HCT116 (cell line): ENCODE data around the gene CCDC57. TPM values are rescaled to one million over a fixed set of nuclear protein-coding genes. Genes with fewer than 3 reads are reported as not detected.

Source experiments
- ATAC-seq: fragments of 200-7000 bp; cut with Tn5 transposase; 2 replicates; pipeline ENCODE4 v1.9.1; 2020; ENCODE audit warnings: mild to moderate bottlenecking, moderate library complexity
- BruUV-seq: library from RNA; stranded (reverse); fragments of 400-500 nt; replicated peaks from 2 replicates; lab custom pipeline; 2021; lab: Mats Ljungman, UMichigan
- CTCF ChIA-PET: fragments of 300-600 bp; sonication (Branson Sonifier 250); formaldehyde crosslinking; loops from one replicate; lab custom pipeline; 2021; ENCODE audit warnings: antibody characterized with exemption; lab: Charles Lee
- POLR2A ChIA-PET: fragments of 300-600, 350-600 bp; sonication (Branson Sonifier 250); formaldehyde crosslinking; loops from one replicate; lab custom pipeline; 2021; ENCODE audit warnings: antibody characterized with exemption; lab: Charles Lee
- RAD21 ChIA-PET, 2 experiments: fragments of 300-600 bp; sonication (Branson Sonifier 250); formaldehyde crosslinking; loops; one replicate each; lab custom pipeline; 2023; ENCODE audit warnings: low total read pairs in 2 of 2; ENCODE audit not compliant: uncharacterized antibody in 2 of 2, unreplicated experiment in 2 of 2, low non-redundant PET in 1 of 2; lab: Charles Lee
- DNase-seq: peaks from one replicate; pipeline ENCODE4 v3.0.0-alpha.2; 2010; ENCODE audit warnings: low read depth, low spot score
- H2AFZ ChIP-seq: fragments of 200-600 bp; shearing (Covaris generic), sonication (generic); 2 replicates; pipeline ENCODE4 v1.6.1; 2017; ENCODE audit warnings: low read depth, mixed run types, mixed read lengths, antibody characterized with exemption, low read length; ENCODE audit not compliant: poor library complexity, severe bottlenecking
- H3K27ac ChIP-seq: 2 replicates; pipeline ENCODE4 v1.5.1; 2012; ENCODE audit warnings: low read depth, low read length
- H3K27me3 ChIP-seq: fragments of 200-600 bp; sonication (generic); 2 replicates; pipeline ENCODE4 v1.6.1; 2016; ENCODE audit warnings: mixed run types, low read length, mixed read lengths; ENCODE audit not compliant: insufficient read depth
- H3K36me3 ChIP-seq, 2 experiments: fragments of 200-500 bp in 1 of 2; fragments of 200-600 bp in 1 of 2; sonication (Bioruptor generic) in 1 of 2; sonication (generic) in 1 of 2; 2 replicates each; pipeline versions ENCODE4 v1.5.1 to v1.6.1; 2014 to 2016; ENCODE audit warnings: low read length in 2 of 2, inconsistent platforms in 1 of 2, mixed read lengths in 1 of 2, mixed run types in 1 of 2; ENCODE audit not compliant: insufficient read depth in 2 of 2, control insufficient read depth in 1 of 2
- H3K4me1 ChIP-seq, 2 experiments: fragments of 200-600 bp in 1 of 2; sonication (generic) in 1 of 2; 2 replicates each; pipeline versions ENCODE4 v1.5.1 to v1.6.1; 2012 to 2017; ENCODE audit warnings: low read length in 2 of 2, inconsistent platforms in 1 of 2, mild to moderate bottlenecking in 1 of 2, mixed read lengths in 1 of 2, mixed run types in 1 of 2, moderate library complexity in 1 of 2; ENCODE audit not compliant: insufficient read depth in 2 of 2, control insufficient read depth in 1 of 2
- H3K4me2 ChIP-seq: fragments of 200-600 bp; sonication (generic); 2 replicates; pipeline ENCODE4 v1.6.1; 2017; ENCODE audit warnings: mixed run types, low read length, mixed read lengths
- H3K4me3 ChIP-seq, 2 experiments: fragments of 200-600 bp in 1 of 2; sonication (generic) in 1 of 2; replicated peaks in 1 of 2; 2 replicates each; pipeline ENCODE4 v1.5.1; 2011 to 2016; ENCODE audit warnings: low read length in 2 of 2, control low read depth in 1 of 2, low read depth in 1 of 2, mild to moderate bottlenecking in 1 of 2, mixed read lengths in 1 of 2, mixed run types in 1 of 2
- H3K79me2 ChIP-seq: fragments of 200-600 bp; sonication (generic); 2 replicates; pipeline ENCODE4 v1.6.1; 2017; ENCODE audit warnings: mild to moderate bottlenecking, mixed run types, low read length, moderate library complexity, mixed read lengths; ENCODE audit not compliant: insufficient read depth
- H3K9ac ChIP-seq: fragments of 200-600 bp; sonication (generic); 2 replicates; pipeline ENCODE4 v1.6.1; 2016; ENCODE audit warnings: low read length, mixed read lengths
- H3K9me2 ChIP-seq: fragments of 200-600 bp; sonication (generic), shearing (Covaris generic); 2 replicates; pipeline ENCODE4 v1.6.1; 2017; ENCODE audit warnings: mixed run types, mild to moderate bottlenecking, moderate library complexity; ENCODE audit not compliant: insufficient read depth
- H3K9me3 ChIP-seq, 2 experiments: fragments of 200-500 bp in 1 of 2; fragments of 200-600 bp in 1 of 2; sonication (Bioruptor generic) in 1 of 2; sonication (generic) in 1 of 2; 2 replicates each; pipeline ENCODE4 v1.6.1; 2014 to 2017; ENCODE audit warnings: low read length in 2 of 2, mixed read lengths in 2 of 2, inconsistent platforms in 1 of 2, low read depth in 1 of 2, mild to moderate bottlenecking in 1 of 2, mixed run types in 1 of 2, moderate library complexity in 1 of 2; ENCODE audit not compliant: control insufficient read depth in 1 of 2, insufficient read depth in 1 of 2
- H4K20me1 ChIP-seq: fragments of 200-600 bp; sonication (generic), shearing (Covaris generic); 2 replicates; pipeline ENCODE4 v1.6.1; 2017; ENCODE audit warnings: mixed run types, mild to moderate bottlenecking, moderate library complexity; ENCODE audit not compliant: insufficient read depth
- ATF3 ChIP-seq: IDR thresholded peaks from 2 replicates; pipeline ENCODE4 v1.6.1; 2012
- CBX3 ChIP-seq: IDR thresholded peaks from 2 replicates; pipeline ENCODE4 v1.6.1; 2012; ENCODE audit warnings: low read depth
- CEBPB ChIP-seq: IDR thresholded peaks from 2 replicates; pipeline ENCODE4 v1.6.1; 2012; ENCODE audit warnings: low read depth
- CTCF ChIP-seq, 3 experiments: fragments of 200-600 bp in 1 of 3; sonication (generic) in 1 of 3; IDR thresholded peaks in 2 of 3; conservative IDR thresholded peaks in 1 of 3; 2 replicates each; pipeline ENCODE4 v1.5.1; 2012 to 2017; ENCODE audit warnings: low read depth in 2 of 3, low read length in 2 of 3, antibody characterized with exemption in 1 of 3, borderline replicate concordance in 1 of 3, control low read depth in 1 of 3, mild to moderate bottlenecking in 1 of 3, mixed read lengths in 1 of 3, mixed run types in 1 of 3, moderate library complexity in 1 of 3; ENCODE audit not compliant: insufficient read depth in 1 of 3
- ELF1 ChIP-seq: IDR thresholded peaks from 2 replicates; pipeline ENCODE4 v1.6.1; 2012; ENCODE audit warnings: low read depth, borderline replicate concordance
- EZH2phosphoT487 ChIP-seq: fragments of 200-600 bp; IDR thresholded peaks from 2 replicates; pipeline ENCODE4 v1.6.1; 2018; ENCODE audit warnings: antibody characterized with exemption, borderline replicate concordance
- FOSL1 ChIP-seq: IDR thresholded peaks from 2 replicates; pipeline ENCODE4 v1.6.1; 2012; ENCODE audit warnings: low read depth
- JUND ChIP-seq: IDR thresholded peaks from 2 replicates; pipeline ENCODE4 v1.6.1; 2012
- MAX ChIP-seq: IDR thresholded peaks from 2 replicates; pipeline ENCODE4 v1.6.1; 2012
- POLR2A ChIP-seq: IDR thresholded peaks from 2 replicates; pipeline ENCODE4 v1.7.0; 2011; ENCODE audit warnings: borderline replicate concordance; ENCODE audit not compliant: insufficient read depth, insufficient read length; ENCODE audit errors: extremely low read depth
- POLR2AphosphoS5 ChIP-seq: IDR thresholded peaks from 2 replicates; pipeline ENCODE4 v1.6.1; 2011; ENCODE audit warnings: mild to moderate bottlenecking, low read depth, low read length, moderate library complexity
- REST ChIP-seq: IDR thresholded peaks from 2 replicates; pipeline ENCODE4 v1.6.1; 2012; ENCODE audit warnings: low read depth
- SRF ChIP-seq: IDR thresholded peaks from 2 replicates; pipeline ENCODE4 v1.6.1; 2012; ENCODE audit warnings: low read depth
- YY1 ChIP-seq: IDR thresholded peaks from 2 replicates; pipeline ENCODE4 v1.6.1; 2011; ENCODE audit warnings: low read length, low read depth, moderate library complexity, mild to moderate bottlenecking; ENCODE audit not compliant: insufficient replicate concordance; ENCODE audit errors: extremely low read depth
- ZBTB33 ChIP-seq: IDR thresholded peaks from 2 replicates; pipeline ENCODE4 v1.6.1; 2011; ENCODE audit warnings: mild to moderate bottlenecking, low read length, moderate library complexity; ENCODE audit not compliant: insufficient replicate concordance; ENCODE audit errors: extremely low read depth
- ZNF274 ChIP-seq: fragments of 200-500 bp; sonication (Bioruptor generic); IDR thresholded peaks from 2 replicates; pipeline ENCODE4 v1.6.1; 2014; ENCODE audit warnings: mild to moderate bottlenecking, low read depth, low read length, inconsistent platforms
- intact Hi-C: fragments of 100-400 bp; cut with micrococcal nuclease; formaldehyde crosslinking; loops from 2 replicates; pipeline ENCODE4 v1.10.0; 2022
- total RNA-seq: library from RNA; stranded (reverse); gene quantifications from one replicate; pipeline ENCODE4 v1.2.1, GENCODE V29; 2021; ENCODE audit not compliant: unreplicated experiment

Gene CCDC57
- total RNA-seq, 1 experiment from 2014 or later: 143 TPM

- no peak for TF ChIP-seq YY1
- TF ChIP-seq FOSL1: no peak
- TF ChIP-seq POLR2AphosphoS5: no peak
- no peak for TF ChIP-seq ELF1
- no peak for TF ChIP-seq MAX
- no peak for TF ChIP-seq SRF
- no peak for TF ChIP-seq JUND
- TF ChIP-seq ATF3: no peak
- TF ChIP-seq ZNF274: no peak
- TF ChIP-seq CEBPB: no peak
Observed at GRCh38 chr17:82085031-82085861, 127.4 kb downstream of the CCDC57 start (continued).

GRCh38 chr17:82084373-82085030, 128.1 kb downstream of the CCDC57 start:
- Histone ChIP-seq H3K4me2 (no peak overlapping the region), H3K4me1 (no peaks in the 10 kb centered on the region), H3K79me2 (peaks cover 41% of the 10 kb centered on the region; the same call in 1 of the 2 replicates), H2AFZ (no peak overlapping the region), H3K9ac (no peak overlapping the region), H3K27me3 (no peaks in the 10 kb centered on the region), H3K36me3 (peaks cover 73 to 99% of the 10 kb centered on the region in 2 experiments), H3K9me3 (no peaks in the 10 kb centered on the region), H4K20me1 (no peaks in the 10 kb centered on the region), H3K4me3 (no peak overlapping the region), H3K9me2 (no peaks in the 10 kb centered on the region), H3K27ac (no peak overlapping the region)
- intact Hi-C loops: no loop called here
- BruUV-seq: no TSS peak
- ChIA-PET CTCF (no interaction called here), RAD21 (no interaction called here), POLR2A (no interaction called here)
- DNase-seq (no peak), ATAC-seq (no peak)
- no peak for TF ChIP-seq ZNF274
- no peak for TF ChIP-seq POLR2A
- no peak for TF ChIP-seq CTCF (IDR thresholded peaks at IDR 0.05 in 2 of 3, conservative IDR thresholded peaks at IDR 0.05 in 1 of 3; ENCODE audit: borderline replicate concordance in 1 of 3, insufficient read depth in 1 of 3, low read depth in 2 of 3, low read length in 2 of 3)
- TF ChIP-seq EZH2phosphoT487: no peak
- no peak for TF ChIP-seq CBX3
- no peak for TF ChIP-seq POLR2AphosphoS5
- TF ChIP-seq ZBTB33: no peak
- TF ChIP-seq REST: no peak
